HEK293T (cell line): Measurements from ENCODE around the gene SEC31A.

Experiments
- BHLHE40 ChIP-seq: fragments of 450-650 bp; IDR thresholded peaks from 2 replicates; pipeline ENCODE4 v1.6.1; 2016; ENCODE audit warnings: mild to moderate bottlenecking, moderate library complexity, borderline replicate concordance
- ELF4 ChIP-seq: fragments of 450-650 bp; IDR thresholded peaks from 2 replicates; pipeline ENCODE4 v1.6.1; 2017; ENCODE audit warnings: antibody characterized with exemption
- FOXA1 ChIP-seq: fragments of 450-650 bp; IDR thresholded peaks from 2 replicates; pipeline ENCODE4 v1.6.1; 2016; ENCODE audit warnings: mild to moderate bottlenecking
- FOXK2 ChIP-seq: fragments of 450-650 bp; IDR thresholded peaks from 2 replicates; pipeline ENCODE4 v1.6.1; 2016; ENCODE audit warnings: mild to moderate bottlenecking
- FOXM1 ChIP-seq: fragments of 450-650 bp; IDR thresholded peaks from 2 replicates; pipeline ENCODE4 v1.6.1; 2017; ENCODE audit warnings: mild to moderate bottlenecking, borderline replicate concordance
- HDGF ChIP-seq: fragments of 450-650 bp; IDR thresholded peaks from 2 replicates; pipeline ENCODE4 v1.6.1; 2017; ENCODE audit warnings: antibody characterized with exemption, borderline replicate concordance
- L3MBTL2 ChIP-seq: fragments of 450-650 bp; conservative IDR thresholded peaks from 2 replicates; pipeline ENCODE4 v1.6.1; 2016; ENCODE audit warnings: mild to moderate bottlenecking
- NFRKB ChIP-seq: fragments of 450-650 bp; IDR thresholded peaks from 2 replicates; pipeline ENCODE4 v1.6.1; 2016; ENCODE audit warnings: mild to moderate bottlenecking, moderate library complexity
- SP1 ChIP-seq: fragments of 450-650 bp; IDR thresholded peaks from 2 replicates; pipeline ENCODE4 v1.6.1; 2017
- SUZ12 ChIP-seq: fragments of 450-650 bp; IDR thresholded peaks from 2 replicates; pipeline ENCODE4 v1.6.1; 2016; ENCODE audit warnings: mild to moderate bottlenecking
- ZNF384 ChIP-seq: fragments of 450-650 bp; IDR thresholded peaks from 2 replicates; pipeline ENCODE4 v1.6.1; 2016
- TF ChIP-seq, protein P1 (sequence below): fragments of 450-650 bp; IDR thresholded peaks from 2 replicates; pipeline ENCODE4 v1.6.1; 2016

DNA sequence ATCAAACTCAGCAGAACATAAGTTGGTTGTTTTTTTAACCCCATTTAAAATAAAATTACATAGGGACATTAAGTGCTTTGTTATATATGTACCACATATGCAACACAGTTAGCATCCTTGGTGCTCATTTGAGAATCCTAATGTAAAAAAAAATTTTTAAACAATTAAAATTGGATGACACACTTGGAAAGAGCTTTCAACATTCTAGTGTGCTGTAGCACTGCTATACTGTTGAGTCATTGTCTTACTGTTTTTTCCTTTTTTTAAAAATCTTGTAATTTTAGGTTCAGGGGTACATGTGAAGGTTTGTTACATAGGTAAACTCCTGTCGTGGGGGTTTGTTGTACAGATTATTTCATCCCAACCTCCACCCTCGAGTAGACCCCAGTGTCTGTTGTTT, 22.4 kb upstream of the SEC31A start:
- TF ChIP-seq SP1 (no peak), FOXK2 (no peak), NFRKB (no peak), ELF4 (no peak), BHLHE40 (no peak), FOXM1 (no peak), L3MBTL2 (no peak), FOXA1 (no peak), HDGF (no peak), ZNF384 (no peak), SUZ12 (no peak)
- TF ChIP-seq, protein P1, sequence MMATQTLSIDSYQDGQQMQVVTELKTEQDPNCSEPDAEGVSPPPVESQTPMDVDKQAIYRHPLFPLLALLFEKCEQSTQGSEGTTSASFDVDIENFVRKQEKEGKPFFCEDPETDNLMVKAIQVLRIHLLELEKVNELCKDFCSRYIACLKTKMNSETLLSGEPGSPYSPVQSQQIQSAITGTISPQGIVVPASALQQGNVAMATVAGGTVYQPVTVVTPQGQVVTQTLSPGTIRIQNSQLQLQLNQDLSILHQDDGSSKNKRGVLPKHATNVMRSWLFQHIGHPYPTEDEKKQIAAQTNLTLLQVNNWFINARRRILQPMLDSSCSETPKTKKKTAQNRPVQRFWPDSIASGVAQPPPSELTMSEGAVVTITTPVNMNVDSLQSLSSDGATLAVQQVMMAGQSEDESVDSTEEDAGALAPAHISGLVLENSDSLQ = no peak
